Vagina (tissue), 2 donors: ENCODE measurements around the gene SETD4. TPM values are rescaled to one million over a fixed set of nuclear protein-coding genes. Genes with fewer than 3 reads are reported as not detected.

Experiments used
- DNase-seq, 2 donors: peaks; one replicate each; pipeline ENCODE4 v3.0.0-alpha.2; 2017; ENCODE audit errors: extremely low spot score in 2 of 2
- H3K27ac ChIP-seq: fragments of 200-600 bp; sonication (generic); one replicate; pipeline ENCODE4 v1.5.1; 2019
- H3K27me3 ChIP-seq: fragments of 200-600 bp; sonication (generic); one replicate; pipeline ENCODE4 v1.5.1; 2019
- H3K36me3 ChIP-seq, 2 donors: fragments of 200-600 bp; sonication (generic); one replicate each; pipeline ENCODE4 v1.5.1; 2017 to 2019
- H3K4me1 ChIP-seq: fragments of 200-600 bp; sonication (generic); one replicate; pipeline ENCODE4 v1.5.1; 2019
- H3K4me3 ChIP-seq, 2 donors: fragments of 200-600 bp; sonication (generic); 1 replicate in 1 of 2; 2 replicates in 1 of 2; pipeline ENCODE4 v1.5.1; 2016 to 2019
- H3K9me3 ChIP-seq: fragments of 200-600 bp; sonication (generic); one replicate; pipeline ENCODE4 v1.5.1; 2019
- CTCF ChIP-seq, 3 experiments: fragments of 450-650 bp in 2 of 3; fragments of 200-600 bp in 1 of 3; sonication (generic) in 1 of 3; IDR thresholded peaks; one replicate each; pipeline ENCODE4 v1.5.1; 2017 to 2019; ENCODE audit warnings: antibody characterized with exemption in 3 of 3, mild to moderate bottlenecking in 2 of 3, moderate library complexity in 2 of 3
- POLR2A ChIP-seq, 2 donors: fragments of 450-650 bp; IDR thresholded peaks; one replicate each; pipeline ENCODE4 v1.6.1; 2017; ENCODE audit warnings: antibody characterized with exemption in 2 of 2, mild to moderate bottlenecking in 2 of 2, moderate library complexity in 2 of 2
- POLR2AphosphoS5 ChIP-seq, 2 donors: sonication (generic); formaldehyde crosslinking; IDR thresholded peaks; one replicate each; pipeline ENCODE4 v1.9.0; 2017; ENCODE audit warnings: antibody characterized with exemption in 2 of 2, mild to moderate bottlenecking in 2 of 2, low read depth in 1 of 2; ENCODE audit not compliant: insufficient read depth in 1 of 2
- intact Hi-C: fragments of 100-400 bp; cut with DNase I; formaldehyde crosslinking; loops from one replicate; pipeline ENCODE4 v1.15.1; 2023
- total RNA-seq: library from RNA; depleted of rRNA; stranded (reverse); fragments of >200 nt; gene quantifications from one replicate; pipeline ENCODE4 v1.2.3, GENCODE V29; 2016

The SETD4 gene
- total RNA-seq, 1 donor from 2014 or later, result 28.7 TPM

GRCh38 chr21:36087362-36088138 lies 27.2 kb upstream of the SETD4 start:
- no peak overlapping the region for H3K27ac ChIP-seq
- H3K4me1 ChIP-seq, result no peaks in the 10 kb centered on the region
- no peak for DNase-seq
- H3K9me3 ChIP-seq, result no peaks in the 10 kb centered on the region
- H3K36me3 ChIP-seq, result no peaks in the 10 kb centered on the region
- H3K27me3 ChIP-seq, result no peaks in the 10 kb centered on the region
- TF ChIP-seq POLR2A (IDR thresholded peaks at IDR 0.05) (no peak), CTCF (IDR thresholded peaks at IDR 0.05) (no peak), POLR2AphosphoS5 (IDR thresholded peaks at IDR 0.05; ENCODE audit: insufficient read depth in 1 of 2, low read depth in 1 of 2) (no peak)
- intact Hi-C loops, result no loop called here
- no peak overlapping the region for H3K4me3 ChIP-seq

GRCh38 chr21:36082237-36082664 lies 21.9 kb upstream of the SETD4 start:
- TF ChIP-seq POLR2A (IDR thresholded peaks at IDR 0.05) (no peak), CTCF (IDR thresholded peaks at IDR 0.05) (no peak), POLR2AphosphoS5 (IDR thresholded peaks at IDR 0.05; ENCODE audit: insufficient read depth in 1 of 2, low read depth in 1 of 2) (no peak)
- H3K4me3 ChIP-seq, result no peak overlapping the region
- H3K27ac ChIP-seq, result no peak overlapping the region
- no peaks in the 10 kb centered on the region for H3K36me3 ChIP-seq
- no peak for DNase-seq
- no peaks in the 10 kb centered on the region for H3K27me3 ChIP-seq
- intact Hi-C loops, result no loop called here
- H3K4me1 ChIP-seq, result peaks cover 5% of the 10 kb centered on the region
- no peaks in the 10 kb centered on the region for H3K9me3 ChIP-seq

- peaks cover 11% of the 10 kb centered on the region for H3K4me1 ChIP-seq
- no peaks in the 10 kb centered on the region for H3K9me3 ChIP-seq
- intact Hi-C loops, result no loop called here
- H3K36me3 ChIP-seq, result no peaks in the 10 kb centered on the region
- peak in 1 of 2 donors; percentile 74 for TF ChIP-seq POLR2AphosphoS5 (IDR thresholded peaks at IDR 0.05; ENCODE audit: insufficient read depth in 1 of 2, low read depth in 1 of 2)
- TF ChIP-seq CTCF (IDR thresholded peaks at IDR 0.05), result no peak
- TF ChIP-seq POLR2A (IDR thresholded peaks at IDR 0.05), result no peak
- H3K27ac ChIP-seq, result no peak overlapping the region
- no peaks in the 10 kb centered on the region for H3K27me3 ChIP-seq
- no peak for DNase-seq
- H3K4me3 ChIP-seq, result no peak overlapping the region
These were observed 20.1 kb upstream of the SETD4 start for GRCh38 chr21:36080386-36080785.

GRCh38 chr21:36079671-36080070 lies 19.3 kb upstream of the SETD4 start:
- H3K36me3 ChIP-seq, result no peaks in the 10 kb centered on the region
- H3K4me3 ChIP-seq, result no peak overlapping the region
- H3K9me3 ChIP-seq, result no peaks in the 10 kb centered on the region
- no peaks in the 10 kb centered on the region for H3K27me3 ChIP-seq
- intact Hi-C loops, result no loop called here
- peaks cover 11% of the 10 kb centered on the region for H3K4me1 ChIP-seq
- H3K27ac ChIP-seq, result no peak overlapping the region
- TF ChIP-seq POLR2AphosphoS5 (IDR thresholded peaks at IDR 0.05; ENCODE audit: insufficient read depth in 1 of 2, low read depth in 1 of 2) (no peak), CTCF (IDR thresholded peaks at IDR 0.05) (no peak), POLR2A (IDR thresholded peaks at IDR 0.05) (no peak)
- DNase-seq, result no peak

GRCh38 chr21:36079010-36079649 lies 18.8 kb upstream of the SETD4 start:
- no peaks in the 10 kb centered on the region for H3K9me3 ChIP-seq
- no peaks in the 10 kb centered on the region for H3K27me3 ChIP-seq
- H3K36me3 ChIP-seq, result no peaks in the 10 kb centered on the region
- TF ChIP-seq POLR2AphosphoS5 (IDR thresholded peaks at IDR 0.05; ENCODE audit: insufficient read depth in 1 of 2, low read depth in 1 of 2) (no peak), POLR2A (IDR thresholded peaks at IDR 0.05) (no peak)
- no peak overlapping the region for H3K4me3 ChIP-seq
- no peak overlapping the region for H3K27ac ChIP-seq
- DNase-seq, result no peak
- intact Hi-C loops, result no loop called here
- peaks cover 11% of the 10 kb centered on the region for H3K4me1 ChIP-seq
